Neuronal stem cell (in vitro differentiated cells): ENCODE results near the gene SORCS1.

ENCODE experiments used
- DNase-seq: peaks from one replicate; pipeline ENCODE4 v3.0.0-alpha.2; 2013; ENCODE audit warnings: low spot score
- H2AFZ ChIP-seq: one replicate; pipeline ENCODE4 v1.6.1; 2013; ENCODE audit warnings: mild to moderate bottlenecking, low read length, inconsistent platforms
- H2AK5ac ChIP-seq: 2 replicates; pipeline ENCODE4 v1.6.1; 2013; ENCODE audit warnings: low read depth, mild to moderate bottlenecking, inconsistent platforms, low read length, moderate library complexity, mixed read lengths
- H2BK120ac ChIP-seq: 2 replicates; pipeline ENCODE4 v1.6.1; 2013; ENCODE audit warnings: low read depth, mild to moderate bottlenecking, inconsistent platforms, low read length, moderate library complexity, mixed read lengths
- H2BK12ac ChIP-seq: one replicate; pipeline ENCODE4 v1.6.1; 2013; ENCODE audit warnings: low read length, inconsistent platforms
- H2BK15ac ChIP-seq: 2 replicates; pipeline ENCODE4 v1.6.1; 2013; ENCODE audit warnings: mild to moderate bottlenecking, low read length, inconsistent platforms, mixed read lengths
- H2BK5ac ChIP-seq: one replicate; pipeline ENCODE4 v1.6.1; 2013; ENCODE audit warnings: inconsistent platforms, mild to moderate bottlenecking, low read length, moderate library complexity
- H3K14ac ChIP-seq: one replicate; pipeline ENCODE4 v1.6.1; 2013; ENCODE audit warnings: low read length, inconsistent platforms
- H3K18ac ChIP-seq: 2 replicates; pipeline ENCODE4 v1.6.1; 2013; ENCODE audit warnings: low read length, inconsistent platforms
- H3K23ac ChIP-seq: 2 replicates; pipeline ENCODE4 v1.6.1; 2013; ENCODE audit warnings: low read depth, mild to moderate bottlenecking, mixed read lengths, low read length, inconsistent platforms; ENCODE audit not compliant: poor library complexity
- H3K27ac ChIP-seq: replicated peaks from 3 replicates; pipeline ENCODE4 v1.5.1; 2013; ENCODE audit warnings: low read length, inconsistent platforms
- H3K27me3 ChIP-seq, 3 experiments: 2 replicates each; pipeline ENCODE4 v1.6.1; 2013; ENCODE audit warnings: low read length in 3 of 3, mild to moderate bottlenecking in 2 of 3, inconsistent platforms in 1 of 3, low read depth in 1 of 3, mixed read lengths in 1 of 3, moderate library complexity in 1 of 3; ENCODE audit not compliant: control insufficient read depth in 3 of 3, insufficient read depth in 3 of 3
- H3K36me3 ChIP-seq, 2 donors: replicated peaks in 1 of 2; 2 replicates each; pipeline ENCODE4 v1.6.1; 2013; ENCODE audit warnings: low read length in 2 of 2; ENCODE audit not compliant: control insufficient read depth in 2 of 2, insufficient read depth in 2 of 2
- H3K4ac ChIP-seq: 2 replicates; pipeline ENCODE4 v1.6.1; 2013; ENCODE audit warnings: inconsistent platforms, mild to moderate bottlenecking, low read length, moderate library complexity
- H3K4me1 ChIP-seq, 2 donors: 1 replicate in 1 of 2; 2 replicates in 1 of 2; pipeline ENCODE4 v1.6.1; 2013; ENCODE audit warnings: low read length in 2 of 2, low read depth in 1 of 2; ENCODE audit not compliant: control insufficient read depth in 2 of 2, insufficient read depth in 1 of 2
- H3K4me2 ChIP-seq: one replicate; pipeline ENCODE4 v1.6.1; 2013; ENCODE audit warnings: mild to moderate bottlenecking, low read length, inconsistent platforms; ENCODE audit not compliant: insufficient read depth, poor library complexity, severe bottlenecking
- H3K4me3 ChIP-seq, 2 donors: 2 replicates each; pipeline ENCODE4 v1.5.1; 2013; ENCODE audit warnings: low read length in 2 of 2, mild to moderate bottlenecking in 2 of 2, inconsistent platforms in 1 of 2, moderate library complexity in 1 of 2
- H3K79me1 ChIP-seq: one replicate; pipeline ENCODE4 v1.6.1; 2013; ENCODE audit warnings: low read depth, mild to moderate bottlenecking, inconsistent platforms, low read length, moderate library complexity
- H3K9ac ChIP-seq: one replicate; pipeline ENCODE4 v1.6.1; 2013; ENCODE audit warnings: mild to moderate bottlenecking, low read depth, low read length, inconsistent platforms; ENCODE audit not compliant: poor library complexity
- H3K9me3 ChIP-seq, 2 donors: replicated peaks in 1 of 2; 2 replicates each; pipeline versions ENCODE3 to v1.6.1; 2013; ENCODE audit warnings: low read length in 2 of 2, mild to moderate bottlenecking in 2 of 2, inconsistent platforms in 1 of 2, low read depth in 1 of 2, mixed read lengths in 1 of 2, moderate library complexity in 1 of 2; ENCODE audit not compliant: control insufficient read depth in 2 of 2, insufficient read depth in 1 of 2
- H4K8ac ChIP-seq: one replicate; pipeline ENCODE4 v1.6.1; 2013; ENCODE audit warnings: low read depth, mild to moderate bottlenecking, inconsistent platforms, low read length, moderate library complexity
- H4K91ac ChIP-seq: one replicate; pipeline ENCODE4 v1.6.1; 2013; ENCODE audit warnings: low read length, low read depth, mild to moderate bottlenecking, inconsistent platforms; ENCODE audit not compliant: poor library complexity
- WGBS, 2 donors: extraction: QIAGEN DNeasy Blood & Tissue Kit; methylation state at CpG; one replicate each; pipeline ENCODE4 v1.1.7; 2013; ENCODE audit warnings: missing lambda C conversion rate in 2 of 2, mixed read lengths in 1 of 2; ENCODE audit not compliant: insufficient read length in 2 of 2, insufficient replicate concordance in 1 of 2; ENCODE audit errors: extremely low coverage in 2 of 2; 5-methylcytosine and 5-hydroxymethylcytosine counted together

The SORCS1 gene

GRCh38 chr10:106780632-106781031 lies 383.9 kb downstream of the SORCS1 start:
- WGBS, 2 donors: no CpG with 5 or more reads among the region's 3 CpGs
- DNase-seq: no peak
- no peak overlapping the region for H3K4me3 ChIP-seq

DNA sequence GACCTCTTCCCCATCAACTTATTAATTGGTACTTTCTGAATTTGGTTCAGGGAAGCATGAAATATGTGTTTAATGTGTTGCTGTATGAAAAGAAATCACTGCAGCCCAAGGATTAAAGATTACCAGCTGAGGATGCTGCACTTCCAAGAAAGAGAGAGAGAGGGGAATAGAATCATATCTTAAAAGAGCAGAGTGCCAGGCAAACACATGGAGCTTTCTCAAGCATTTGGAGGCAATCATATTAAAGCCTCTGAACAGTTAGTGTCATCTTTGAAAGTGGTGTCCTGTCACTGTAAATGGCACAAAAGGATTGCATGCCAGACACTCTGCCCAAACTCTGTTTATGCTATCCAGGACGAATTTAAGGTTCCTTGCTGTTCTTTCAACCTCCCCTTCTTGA lies 386.7 kb downstream of the SORCS1 start:
- no peak overlapping the region for H2BK12ac ChIP-seq
- no peak overlapping the region for H3K9ac ChIP-seq
- H3K27ac ChIP-seq: no peak overlapping the region
- DNase-seq: no peak
- no peak overlapping the region for H2AFZ ChIP-seq
- no peaks in the 10 kb centered on the region for H3K79me1 ChIP-seq
- H3K27me3 ChIP-seq: no peaks in the 10 kb centered on the region
- H3K23ac ChIP-seq: no peak overlapping the region
- H3K4me2 ChIP-seq: no peak overlapping the region
- H3K4ac ChIP-seq: no peak overlapping the region
- peaks cover 0 to 4% of the 10 kb centered on the region in 2 donors for H3K4me1 ChIP-seq
- no peak overlapping the region for H3K14ac ChIP-seq
- H4K91ac ChIP-seq: no peak overlapping the region
- H2BK120ac ChIP-seq: no peak overlapping the region
- no peak overlapping the region for H2BK5ac ChIP-seq
- no peaks in the 10 kb centered on the region for H3K36me3 ChIP-seq
- WGBS, 2 donors: no CpG with 5 or more reads among the region's 1 CpG
- H3K9me3 ChIP-seq: no peaks in the 10 kb centered on the region
- H2AK5ac ChIP-seq: no peak overlapping the region
- no peak overlapping the region for H3K4me3 ChIP-seq
- H2BK15ac ChIP-seq: no peak overlapping the region
- H4K8ac ChIP-seq: no peak overlapping the region
- no peak overlapping the region for H3K18ac ChIP-seq

More at GRCh38 chr10:106780632-106781031, 383.9 kb downstream of the SORCS1 start:
- H2AK5ac ChIP-seq: no peak overlapping the region
- H3K27ac ChIP-seq: no peak overlapping the region
- no peak overlapping the region for H2BK5ac ChIP-seq
- H3K36me3 ChIP-seq: no peaks in the 10 kb centered on the region
- H3K4me2 ChIP-seq: no peak overlapping the region
- no peaks in the 10 kb centered on the region for H3K9me3 ChIP-seq
- H2AFZ ChIP-seq: no peak overlapping the region
- H2BK120ac ChIP-seq: no peak overlapping the region
- H2BK12ac ChIP-seq: no peak overlapping the region
- no peak overlapping the region for H4K8ac ChIP-seq
- H3K27me3 ChIP-seq: no peaks in the 10 kb centered on the region
- H4K91ac ChIP-seq: no peak overlapping the region
- H3K79me1 ChIP-seq: no peaks in the 10 kb centered on the region
- H2BK15ac ChIP-seq: no peak overlapping the region
- H3K4me1 ChIP-seq: peaks cover 0 to 4% of the 10 kb centered on the region in 2 donors
- no peak overlapping the region for H3K9ac ChIP-seq
- no peak overlapping the region for H3K4ac ChIP-seq
- no peak overlapping the region for H3K14ac ChIP-seq
- H3K18ac ChIP-seq: no peak overlapping the region
- H3K23ac ChIP-seq: no peak overlapping the region

DNA sequence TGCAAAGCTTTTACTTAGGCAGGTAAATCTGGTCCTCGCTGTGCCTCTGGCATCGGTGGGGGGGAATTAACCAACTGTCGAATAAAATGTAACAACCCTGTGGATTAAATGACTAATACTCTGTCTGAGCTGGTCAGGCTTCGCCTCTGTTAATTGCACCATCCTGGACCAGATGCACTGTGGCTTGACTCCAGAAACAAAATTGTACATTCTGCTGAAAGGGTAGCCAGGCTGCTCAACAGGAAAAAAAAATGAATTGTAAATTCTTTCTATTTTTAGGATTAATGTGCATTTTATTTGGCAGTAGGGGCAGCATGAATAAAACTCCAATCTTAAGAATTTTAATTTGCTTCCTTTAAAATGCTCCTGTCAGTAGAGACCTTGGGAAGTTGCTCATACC lies 389.4 kb downstream of the SORCS1 start:
- Histone ChIP-seq H2BK12ac (no peak overlapping the region), H3K18ac (no peak overlapping the region), H3K4me2 (no peak overlapping the region), H4K8ac (no peak overlapping the region), H2BK120ac (no peak overlapping the region), H3K14ac (no peak overlapping the region), H3K9me3 (no peaks in the 10 kb centered on the region), H3K79me1 (no peaks in the 10 kb centered on the region), H2BK5ac (no peak overlapping the region), H3K36me3 (no peaks in the 10 kb centered on the region), H3K27me3 (no peaks in the 10 kb centered on the region), H3K27ac (no peak overlapping the region), H2BK15ac (no peak overlapping the region), H3K23ac (no peak overlapping the region), H2AFZ (no peak overlapping the region), H3K4me1 (peaks cover 0 to 4% of the 10 kb centered on the region in 2 donors), H4K91ac (no peak overlapping the region), H3K9ac (no peak overlapping the region), H2AK5ac (no peak overlapping the region), H3K4me3 (no peak overlapping the region), H3K4ac (no peak overlapping the region)
- no CpG with 5 or more reads among the region's 4 CpGs for WGBS, 2 donors
- DNase-seq: no peak

DNA sequence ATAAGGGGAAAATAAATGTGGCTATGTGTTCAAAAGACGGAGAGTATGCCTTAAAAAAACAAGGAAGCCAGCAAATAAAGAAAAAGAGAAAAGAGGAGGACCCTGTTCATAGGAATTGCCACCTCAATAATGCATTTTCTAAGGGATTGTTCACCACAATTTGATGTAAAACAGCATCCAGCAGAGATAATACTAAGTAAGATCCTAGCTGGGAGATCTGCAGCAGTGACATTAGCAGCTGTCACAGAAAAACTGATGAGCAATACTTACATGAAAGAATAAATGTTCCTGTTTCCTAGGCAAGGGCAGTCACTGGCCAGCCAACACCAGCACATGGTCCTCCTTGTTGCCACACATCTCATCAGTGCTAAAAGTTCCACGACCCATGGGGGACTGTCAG lies 391.5 kb downstream of the SORCS1 start:
- no peak for DNase-seq
- Histone ChIP-seq H3K4me3 (no peak overlapping the region), H3K27ac (no peak overlapping the region)

More for the DNA sequence above, 391.5 kb downstream of the SORCS1 start:
- no peak overlapping the region for H3K18ac ChIP-seq
- H2AK5ac ChIP-seq: no peak overlapping the region
- no peaks in the 10 kb centered on the region for H3K27me3 ChIP-seq
- H2BK5ac ChIP-seq: no peak overlapping the region
- no peak overlapping the region for H3K4ac ChIP-seq
- H3K4me1 ChIP-seq: peaks cover 0 to 6% of the 10 kb centered on the region in 2 donors
- no peak overlapping the region for H3K4me2 ChIP-seq
- no peak overlapping the region for H2AFZ ChIP-seq
- H4K8ac ChIP-seq: no peak overlapping the region
- H2BK120ac ChIP-seq: no peak overlapping the region
- no peaks in the 10 kb centered on the region for H3K36me3 ChIP-seq
- H3K9ac ChIP-seq: no peak overlapping the region
- no peak overlapping the region for H3K23ac ChIP-seq
- H3K79me1 ChIP-seq: no peaks in the 10 kb centered on the region
- H3K9me3 ChIP-seq: no peaks in the 10 kb centered on the region
- H2BK12ac ChIP-seq: no peak overlapping the region
- no peak overlapping the region for H4K91ac ChIP-seq
- H3K14ac ChIP-seq: no peak overlapping the region
- no CpG with 5 or more reads among the region's 2 CpGs for WGBS, 2 donors
- H2BK15ac ChIP-seq: no peak overlapping the region
